Panc1 (cell line): Measurements from ENCODE around the gene SNX15.

ENCODE experiments used
- CTCF ChIP-seq: fragments of 450-650 bp; IDR thresholded peaks from 2 replicates; pipeline ENCODE4 v1.5.1; 2017; ENCODE audit warnings: mild to moderate bottlenecking
- POLR2AphosphoS5 ChIP-seq: IDR thresholded peaks from 2 replicates; pipeline ENCODE4 v1.6.1; 2012; ENCODE audit warnings: mild to moderate bottlenecking, low read depth, low read length, moderate library complexity
- REST ChIP-seq, 2 experiments: IDR thresholded peaks; 2 replicates each; pipeline ENCODE4 v1.6.1; 2011 to 2012; ENCODE audit warnings: low read depth in 2 of 2, control low read depth in 1 of 2, low read length in 1 of 2, mild to moderate bottlenecking in 1 of 2, moderate library complexity in 1 of 2; ENCODE audit not compliant: insufficient read depth in 1 of 2

GRCh38 chr11:64989416-64989815 is 37.8 kb upstream of the SNX15 start:
- TF ChIP-seq POLR2AphosphoS5 (no peak), CTCF (no peak), REST (IDR thresholded peaks at IDR 0.05; ENCODE audit: insufficient read depth in 1 of 2, low read depth in 2 of 2, low read length in 1 of 2) (no peak)
